Stimulated activated CD4-positive, alpha-beta T cell treated with anti-CD3 and anti-CD28 coated beads, Interleukin-4, amount 100 ng/mL, for 4 hours (primary cell): ENCODE results near the gene KCNMA1.

Experiments
- DNase-seq, 2 experiments: peaks; one replicate each; pipeline ENCODE4 v3.0.0-alpha.2; 2020

KCNMA1 gene

DNA sequence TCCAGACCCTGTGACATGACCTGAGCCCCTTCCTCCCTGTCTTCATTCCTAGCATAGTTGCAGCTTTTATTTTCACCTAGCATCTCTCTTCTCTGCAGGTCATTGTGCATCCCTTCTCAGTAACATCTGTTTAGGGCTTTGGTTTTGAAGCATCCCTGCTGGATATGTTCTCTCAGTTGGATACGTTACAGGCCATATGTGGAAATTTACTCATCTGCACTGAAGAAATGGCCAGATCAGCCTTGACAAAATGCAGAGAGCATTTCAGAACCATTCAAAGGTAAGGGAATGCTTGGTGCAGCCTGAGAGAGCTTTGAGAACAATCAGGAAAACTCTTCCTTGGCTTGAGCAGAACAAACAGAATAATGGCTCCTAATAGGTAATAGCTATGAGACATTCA is 647.0 kb downstream of the KCNMA1 start:
- DNase-seq, result no peak

DNA sequence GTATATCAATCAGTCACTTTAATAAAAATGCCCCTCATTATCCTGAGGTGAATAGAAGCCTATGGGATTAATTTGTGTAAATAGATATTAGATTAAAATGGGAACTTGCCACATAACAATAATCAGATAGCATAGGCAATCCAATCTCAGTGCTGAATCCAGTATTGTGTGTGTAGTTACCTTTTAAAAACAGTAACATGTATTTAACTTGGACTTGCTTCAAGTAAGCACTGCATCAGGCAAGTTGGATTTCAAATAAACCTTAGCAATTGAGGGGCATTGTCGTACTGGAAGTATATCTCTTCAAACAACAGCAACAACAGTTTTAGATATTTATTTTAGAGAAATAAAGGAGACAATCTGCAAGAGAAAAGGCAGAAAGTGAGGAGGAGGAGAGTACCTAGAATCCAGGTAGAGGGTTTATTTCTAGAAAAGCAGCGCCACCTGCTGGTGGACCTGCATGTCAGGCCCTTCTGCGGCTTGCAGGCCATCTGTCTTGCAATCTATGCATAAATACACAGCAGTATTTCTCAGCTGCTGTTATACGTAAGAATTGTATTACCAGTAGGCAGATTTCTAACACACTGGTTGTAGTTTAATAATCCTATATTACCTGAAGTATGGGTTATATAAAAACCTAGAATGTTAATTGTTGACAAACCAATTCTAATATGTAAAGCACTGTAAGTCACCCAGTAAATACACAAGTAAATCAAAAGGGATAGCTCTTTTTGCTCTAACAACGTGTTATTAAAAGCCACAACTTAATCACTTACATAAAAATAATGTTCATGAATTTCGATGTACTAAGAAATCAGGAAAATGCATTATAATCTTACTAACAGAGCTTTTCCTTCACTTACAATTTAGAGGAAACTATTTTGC is 652.8 kb downstream of the KCNMA1 start:
- peak; percentile 21 to 53 for DNase-seq

DNA sequence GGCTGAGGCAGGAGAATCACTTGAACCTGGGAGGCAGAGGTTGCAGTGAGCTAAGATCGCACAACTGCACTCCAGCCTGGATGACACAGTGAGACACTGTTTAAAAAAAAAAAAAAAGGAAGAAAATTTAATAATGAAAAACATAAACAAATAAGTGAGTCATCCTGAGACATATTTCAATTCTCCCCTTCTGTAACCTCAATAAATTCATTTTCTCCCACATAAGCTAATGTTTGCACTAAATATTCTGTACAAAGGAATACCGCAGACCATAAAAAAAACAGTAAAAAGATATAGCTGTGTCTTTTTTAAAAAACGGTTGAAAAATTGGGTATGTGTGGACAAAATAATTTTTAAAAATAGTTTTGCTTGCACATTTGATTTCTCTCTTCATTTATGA is 654.0 kb downstream of the KCNMA1 start:
- no peak for DNase-seq

DNA sequence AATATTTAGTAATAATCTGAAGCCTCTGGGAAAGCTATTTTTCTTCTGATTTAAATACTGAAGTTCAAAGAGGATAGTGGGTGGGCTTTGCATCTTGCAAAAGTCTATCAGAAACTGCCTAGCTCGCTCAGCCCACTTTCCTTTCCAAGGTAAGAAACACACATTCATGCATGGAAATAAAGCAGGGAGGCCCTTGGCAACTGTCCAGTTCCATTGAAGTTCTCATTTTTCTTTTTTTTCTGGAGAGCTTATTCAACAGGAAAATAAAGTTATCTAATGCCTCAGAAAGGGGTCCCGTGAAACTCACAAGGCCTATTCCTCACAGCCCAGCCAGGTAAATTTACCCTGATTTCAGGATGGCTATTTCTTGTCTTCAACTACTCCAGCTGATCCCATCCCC is 654.9 kb downstream of the KCNMA1 start:
- DNase-seq, result no peak

DNA sequence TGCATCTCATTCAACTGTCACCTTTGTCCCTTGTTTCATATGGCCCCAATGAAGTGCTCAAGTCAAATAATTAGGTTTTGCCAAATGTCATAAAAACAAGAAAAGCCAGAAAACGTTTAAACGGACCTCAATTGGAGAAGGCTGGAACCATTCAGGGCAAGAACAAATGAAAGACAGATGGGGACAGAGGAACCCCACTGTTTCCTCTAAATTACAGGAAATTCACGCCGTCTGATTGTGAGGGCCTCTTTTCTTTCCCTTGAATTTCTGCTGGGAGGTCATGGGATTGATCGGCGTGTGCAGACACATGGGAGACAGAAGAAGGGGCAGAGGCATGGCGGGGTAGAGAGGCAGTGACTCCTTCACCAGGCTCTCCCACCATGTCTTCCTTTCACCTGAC is 656.4 kb downstream of the KCNMA1 start:
- no peak for DNase-seq

DNA sequence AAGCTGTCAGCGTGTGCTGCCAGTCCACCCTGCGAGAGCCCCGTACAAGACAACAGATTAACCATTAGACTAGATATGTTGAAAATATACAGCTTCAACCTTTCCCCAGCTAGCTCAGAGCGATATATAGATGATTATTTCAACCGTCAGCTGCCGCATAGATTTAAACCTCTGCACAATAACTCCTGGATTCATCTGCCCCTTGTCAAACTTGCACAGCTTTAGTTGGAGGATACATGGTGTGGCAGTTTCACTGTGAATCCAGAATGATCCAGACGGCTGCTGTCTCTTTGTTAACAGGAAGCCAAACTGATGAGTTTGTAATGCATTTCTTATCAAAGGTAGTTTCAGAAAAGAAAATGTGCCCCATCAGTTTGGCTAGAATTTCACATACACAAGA is 659.7 kb downstream of the KCNMA1 start:
- no peak for DNase-seq

DNA sequence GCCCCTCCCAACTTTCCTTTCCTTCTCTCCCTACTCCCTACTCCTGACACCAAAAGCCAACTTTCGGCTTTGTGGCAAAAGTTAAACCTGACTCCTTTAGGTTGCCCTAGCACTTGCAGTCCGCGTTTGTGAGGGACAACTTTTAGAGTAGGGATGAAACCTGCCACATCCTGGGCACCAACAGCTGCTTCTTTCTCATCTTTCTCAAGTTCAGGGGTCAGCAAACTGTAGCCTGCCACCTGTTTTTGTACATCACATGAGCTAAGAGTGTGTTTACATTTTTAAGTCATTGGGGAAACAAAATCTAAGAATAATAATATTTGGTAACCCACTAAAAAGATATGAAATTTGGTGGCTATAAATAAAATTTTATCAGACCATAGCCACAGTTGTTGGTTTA is 660.6 kb downstream of the KCNMA1 start:
- DNase-seq, result no peak

DNA sequence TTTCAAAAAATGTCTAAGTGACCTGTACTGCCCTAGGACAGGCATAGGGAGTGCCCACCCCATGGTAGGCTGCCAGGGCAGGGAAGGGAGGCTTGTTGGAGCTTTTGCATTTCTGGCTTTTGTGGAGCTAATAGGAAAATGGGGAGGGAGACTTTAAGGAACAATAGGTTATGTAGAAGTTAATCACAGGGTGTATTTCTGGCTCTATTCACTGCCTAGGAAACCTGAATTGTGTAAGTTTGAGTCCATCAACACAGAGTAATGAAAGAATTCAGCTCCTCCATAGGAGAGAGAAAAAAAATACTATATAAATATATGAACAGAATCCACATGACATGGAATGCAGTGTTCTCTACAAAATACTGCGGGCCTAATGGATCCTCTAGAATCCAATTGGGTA is 661.5 kb downstream of the KCNMA1 start:
- DNase-seq, result no peak

DNA sequence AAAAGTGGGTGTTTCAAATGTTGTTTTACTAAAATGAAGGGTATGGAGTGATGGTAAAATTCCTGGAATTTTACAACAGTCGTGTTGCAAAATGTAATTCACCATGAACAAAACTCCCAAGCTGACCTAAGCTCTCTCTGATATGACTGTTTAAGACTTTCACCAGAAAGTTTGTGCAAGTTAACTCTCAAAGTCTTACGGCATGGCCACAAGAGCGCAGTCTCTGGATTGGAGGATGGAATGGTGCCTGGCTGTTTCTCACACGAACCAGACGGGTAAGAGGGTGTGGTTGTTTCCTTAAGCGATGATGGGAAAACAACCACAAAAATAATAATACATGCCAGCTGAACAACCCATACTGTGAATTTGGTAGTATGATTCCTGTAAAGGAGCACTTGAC is 662.5 kb downstream of the KCNMA1 start:
- DNase-seq, result no peak

DNA sequence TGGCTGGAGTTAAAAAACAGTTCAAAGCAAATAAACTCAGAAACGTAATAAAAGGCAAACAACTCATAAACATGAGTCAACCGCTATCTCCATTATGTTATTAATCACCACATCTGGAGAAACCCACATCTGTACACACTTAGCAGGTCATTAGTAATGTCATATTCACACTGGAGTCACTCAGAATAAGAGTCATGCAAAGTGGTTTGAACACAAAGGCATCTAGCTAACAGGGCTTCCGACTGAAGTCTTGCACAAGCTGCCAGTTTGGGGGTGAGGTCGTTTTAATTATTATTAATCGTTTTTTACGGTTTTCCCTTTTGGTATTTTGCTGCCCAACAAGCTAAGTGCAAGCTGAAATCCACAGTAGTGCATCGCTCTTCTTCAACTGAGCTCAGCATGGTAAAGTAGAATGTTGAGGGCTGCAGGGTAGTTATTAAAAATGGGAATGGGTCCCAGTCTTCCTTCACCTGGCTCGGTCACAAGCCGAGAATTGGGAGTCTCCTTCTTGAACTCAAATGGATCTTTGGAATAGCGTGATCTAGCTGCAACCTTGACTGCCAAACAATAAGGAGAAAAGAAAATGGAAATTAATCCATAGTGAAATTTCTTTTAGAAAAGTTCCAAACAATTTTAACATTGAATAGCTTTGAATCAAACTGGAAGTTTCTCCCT is 663.5 kb downstream of the KCNMA1 start:
- no peak for DNase-seq

DNA sequence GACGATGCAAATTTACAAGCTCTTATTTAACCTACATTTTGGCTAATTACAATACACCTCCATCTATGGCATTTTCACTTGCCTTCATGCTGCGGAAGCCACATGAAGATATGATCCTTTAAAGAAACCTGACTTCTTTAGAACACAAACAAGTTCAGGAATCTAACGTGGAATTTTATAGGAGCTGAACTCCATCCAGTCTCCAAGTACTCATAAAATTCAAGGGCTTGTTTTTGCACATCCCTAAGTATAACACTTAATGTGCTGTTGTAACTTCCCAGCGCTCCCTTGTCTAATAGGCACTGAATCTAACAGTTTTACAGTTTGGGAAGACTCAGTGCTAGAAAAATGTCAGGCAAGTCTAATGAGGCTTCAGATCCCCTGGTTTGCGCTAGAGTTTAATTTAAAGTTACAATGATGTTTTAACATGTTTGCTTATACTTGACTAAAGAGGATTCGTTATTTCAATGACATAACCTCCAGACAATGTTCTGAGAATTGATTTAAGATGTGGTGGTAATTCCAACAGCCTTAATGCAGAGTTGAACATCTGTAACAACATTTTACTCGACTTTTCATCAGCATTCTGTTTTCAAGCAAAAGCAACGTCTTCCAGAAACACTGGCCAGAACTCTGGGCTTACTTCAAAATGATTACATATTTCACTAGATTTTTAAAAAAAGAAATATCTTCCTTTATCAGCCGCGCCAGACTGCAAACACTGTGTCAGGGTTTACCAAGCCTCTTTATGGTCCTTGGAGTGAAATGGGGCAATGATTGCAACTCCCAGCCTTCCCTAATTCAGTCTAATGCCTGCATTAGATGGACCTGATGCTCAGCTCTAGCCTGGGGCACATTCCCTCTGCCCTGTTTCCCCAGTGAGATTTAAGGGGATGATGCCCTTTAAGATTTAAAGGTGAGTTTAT is 664.3 kb downstream of the KCNMA1 start:
- no peak for DNase-seq

DNA sequence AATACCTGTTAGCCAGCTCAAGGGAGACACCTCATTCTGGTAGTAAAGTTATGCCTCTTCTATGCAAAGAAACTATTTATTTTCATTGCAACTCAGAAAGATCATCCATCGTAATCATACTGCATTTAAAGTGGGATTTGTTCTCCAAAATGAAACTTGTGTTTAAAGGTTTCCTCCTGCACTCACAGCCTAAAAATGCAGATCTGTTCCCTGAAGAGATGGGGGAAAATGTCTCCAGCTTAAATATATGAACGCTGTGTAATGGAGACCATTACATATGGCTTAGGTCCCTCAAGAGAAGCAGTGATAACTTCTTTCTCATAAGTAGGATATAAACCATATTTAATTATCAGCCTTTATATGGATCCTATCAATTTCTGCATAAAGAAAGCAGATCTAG is 665.1 kb downstream of the KCNMA1 start:
- DNase-seq, result no peak

DNA sequence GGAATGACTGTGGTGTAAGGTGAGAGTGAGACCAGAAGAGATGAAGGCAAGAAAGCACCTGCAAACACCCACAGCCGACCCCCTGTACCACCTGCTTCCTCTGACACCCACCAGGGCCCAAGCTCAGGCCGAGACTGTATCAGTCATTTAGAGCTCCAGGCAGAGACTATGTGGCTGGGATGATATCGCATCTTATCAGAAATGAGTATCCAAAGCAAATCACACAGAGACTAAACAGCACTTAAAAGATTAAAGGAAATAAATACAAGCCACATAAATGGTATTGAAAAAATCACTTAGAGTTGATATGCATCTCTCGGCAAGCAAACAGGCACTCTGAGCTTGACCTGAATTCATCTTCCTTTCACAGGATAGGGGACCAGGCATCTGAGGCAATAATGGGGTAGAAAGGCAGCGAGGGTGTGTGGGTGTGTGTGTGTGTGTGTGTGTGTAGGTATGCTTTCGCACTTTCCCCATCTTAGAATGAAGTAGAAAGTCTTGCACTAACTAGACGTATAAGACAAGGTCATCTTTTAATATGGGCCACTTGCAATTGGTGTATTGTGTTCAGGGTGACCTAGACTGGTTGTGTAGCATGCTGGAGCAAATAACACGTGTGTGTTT is 665.9 kb downstream of the KCNMA1 start:
- DNase-seq, result no peak

DNA sequence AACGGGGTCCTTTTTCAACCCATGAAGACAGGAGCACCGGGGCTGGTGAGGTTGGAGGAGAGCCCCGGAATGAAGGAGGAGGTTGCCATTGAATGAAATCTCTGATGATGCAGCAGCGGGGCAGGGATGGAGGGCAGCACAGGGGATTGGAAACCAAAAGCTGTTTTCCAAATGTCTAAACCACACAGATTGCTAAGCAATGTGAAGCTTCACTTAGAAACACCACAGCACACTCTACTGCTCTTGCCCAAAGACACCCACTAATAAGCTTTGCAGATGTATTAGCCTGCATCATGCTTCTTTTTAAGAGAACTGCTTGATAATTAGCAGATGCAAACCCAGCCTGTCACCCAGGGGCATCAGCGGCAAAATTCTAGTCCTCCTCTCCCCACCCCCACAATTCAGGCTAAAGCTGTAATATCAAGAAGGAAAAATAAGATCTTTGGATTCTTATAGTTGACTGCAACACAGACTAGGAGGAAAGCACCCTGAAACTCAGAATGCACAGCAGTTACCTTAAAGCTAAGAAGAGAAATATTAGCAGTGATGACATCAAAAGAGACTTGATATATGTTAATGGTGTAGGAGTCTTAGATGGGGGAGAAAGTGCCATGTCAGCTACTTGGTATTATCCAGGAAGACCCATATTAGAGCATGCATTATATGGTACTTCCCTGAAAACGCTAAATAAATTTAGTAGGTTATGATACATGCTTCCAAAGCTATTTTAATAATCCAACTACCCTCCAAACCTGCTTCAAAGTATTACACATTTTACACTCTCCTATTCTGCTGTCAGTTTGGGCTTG is 666.7 kb downstream of the KCNMA1 start:
- DNase-seq, result no peak

DNA sequence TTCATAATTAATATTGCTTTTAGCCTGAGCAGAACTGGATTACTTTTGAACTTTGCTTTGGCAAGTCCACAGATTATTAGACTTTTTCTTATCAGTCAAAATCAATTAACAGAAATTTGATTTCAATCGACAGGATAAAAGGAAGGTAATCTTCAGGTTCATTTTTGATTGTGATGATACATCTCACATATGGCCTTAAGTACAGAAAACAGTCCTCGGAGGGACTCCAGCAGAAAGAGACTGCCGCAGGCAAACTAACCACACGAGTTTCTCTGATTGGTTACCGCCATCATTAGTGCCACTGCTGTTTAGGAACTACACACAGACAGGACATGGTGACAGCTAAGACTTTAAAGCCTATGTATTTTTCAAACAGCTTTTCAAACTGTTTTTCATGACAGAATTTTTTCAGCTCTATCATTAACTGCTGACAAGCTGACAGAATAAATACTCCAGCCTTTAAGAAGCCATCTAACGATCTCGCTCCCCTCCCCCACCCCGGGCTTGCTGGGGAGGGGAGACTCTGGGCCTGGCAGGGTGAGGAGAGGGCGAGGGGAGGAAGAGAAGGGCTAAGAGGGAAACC is 668.2 kb downstream of the KCNMA1 start:
- no peak for DNase-seq

DNA sequence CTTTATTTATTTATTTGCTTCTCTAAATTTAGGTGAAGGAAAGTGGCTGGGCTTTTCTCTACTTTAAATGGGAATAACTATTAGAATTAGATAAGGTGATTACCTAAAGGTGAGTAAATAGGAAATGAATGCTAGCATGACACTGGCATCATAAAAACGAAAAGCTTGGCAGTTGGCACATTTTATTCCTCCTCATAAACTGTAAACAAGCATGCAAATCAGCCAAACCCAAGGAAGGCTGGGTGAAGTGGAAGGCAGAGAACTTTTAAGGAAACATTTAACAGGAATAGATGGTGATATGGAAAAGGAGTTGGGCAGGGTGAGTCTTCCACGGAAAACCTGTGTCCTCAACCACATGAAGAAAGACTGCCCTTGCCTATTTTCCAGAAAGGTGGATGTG is 669.1 kb downstream of the KCNMA1 start:
- no peak for DNase-seq

DNA sequence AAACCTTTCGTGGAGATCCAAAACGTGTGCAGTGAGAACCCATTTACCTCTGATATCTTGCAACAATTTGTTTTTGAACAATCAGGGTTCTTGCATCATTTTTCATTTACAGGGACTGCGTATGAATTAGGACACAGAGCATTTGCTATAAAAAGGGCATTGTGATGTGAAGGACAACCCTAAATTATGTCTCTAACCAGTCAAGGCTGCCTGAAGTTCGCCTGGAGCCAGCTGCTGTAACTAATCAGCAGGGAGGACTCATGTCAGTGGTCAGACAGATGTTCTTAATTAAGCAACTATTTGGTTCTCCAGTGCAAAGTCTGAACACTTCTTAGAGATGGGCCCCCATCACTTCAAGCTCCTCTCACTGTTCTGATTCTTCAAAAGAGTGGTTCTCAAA is 674.8 kb downstream of the KCNMA1 start:
- DNase-seq, result no peak

DNA sequence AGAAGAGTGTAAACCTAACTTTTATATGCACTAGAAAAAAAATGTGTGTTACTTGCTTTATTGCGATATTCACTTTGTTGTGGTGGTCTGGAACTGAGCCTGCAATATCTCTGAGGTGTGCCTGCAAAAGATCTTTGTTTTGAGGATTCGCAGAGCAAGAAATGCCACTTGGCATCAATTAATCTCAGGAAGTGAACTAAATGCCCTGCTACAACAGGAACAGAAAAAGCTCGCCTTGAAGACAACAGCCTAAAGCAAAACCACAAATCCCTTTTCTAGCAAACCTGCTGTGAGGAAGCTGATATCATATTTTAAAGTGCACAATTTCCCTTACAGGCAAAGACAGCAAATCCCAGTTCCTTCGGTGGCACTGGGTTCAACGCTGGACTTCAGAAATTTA is 675.8 kb downstream of the KCNMA1 start:
- DNase-seq, result no peak

DNA sequence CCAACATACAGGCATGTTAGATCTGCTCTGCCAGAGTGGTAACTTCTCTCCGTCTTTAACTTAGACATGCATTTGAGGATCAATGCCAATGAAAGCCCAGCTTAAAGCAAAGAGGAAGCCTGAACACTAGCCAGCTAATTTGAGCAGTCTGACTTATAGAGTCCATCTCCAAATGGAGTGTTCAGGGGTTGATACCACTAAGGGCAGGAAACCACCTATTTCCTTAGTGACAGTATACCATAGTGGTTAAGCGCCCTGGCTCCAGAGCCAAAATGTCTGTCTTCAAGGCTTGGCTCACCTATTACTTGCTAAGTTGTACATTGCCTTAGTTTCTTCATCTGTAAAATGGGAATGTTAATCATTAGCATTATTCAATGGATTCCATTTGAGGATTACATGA is 678.5 kb downstream of the KCNMA1 start:
- DNase-seq, result no peak

DNA sequence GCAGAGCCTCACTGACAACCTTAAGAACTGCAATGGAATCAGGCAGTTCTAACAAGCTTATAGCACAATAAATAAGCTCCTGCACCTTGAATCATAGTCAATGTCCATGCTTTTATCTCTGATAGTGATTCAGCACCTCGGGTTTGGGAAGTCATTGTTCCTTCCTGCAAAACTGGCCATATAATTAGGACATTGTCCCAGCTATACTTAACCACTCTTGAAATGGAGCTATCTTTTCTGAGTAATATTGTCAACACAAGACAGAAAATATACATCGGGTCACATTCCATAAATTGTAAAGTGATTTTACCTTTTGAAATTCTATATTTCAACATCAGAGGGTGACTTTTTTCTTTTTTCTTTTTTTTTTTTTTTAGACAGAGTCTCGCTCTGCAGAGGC is 682.8 kb downstream of the KCNMA1 start:
- DNase-seq, result no peak

DNA sequence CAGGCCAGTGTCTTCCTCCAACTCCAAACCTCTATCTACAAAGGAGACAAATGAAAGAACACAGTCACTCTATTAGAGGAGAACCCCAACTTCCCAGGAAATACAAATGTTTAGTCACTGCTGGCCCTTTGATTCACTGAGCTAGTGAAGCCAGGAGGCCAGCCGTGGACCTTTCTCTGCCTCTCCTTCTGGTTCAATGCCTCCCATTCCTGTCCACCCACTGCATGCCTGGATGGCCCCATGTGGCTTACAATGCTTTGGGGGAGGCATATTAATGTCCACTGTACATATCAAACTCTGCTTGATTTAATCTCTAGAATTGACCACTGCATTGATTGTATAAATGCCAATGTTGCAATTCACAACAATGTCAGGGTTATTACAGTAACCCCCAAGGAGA is 687.3 kb downstream of the KCNMA1 start:
- no peak for DNase-seq

DNA sequence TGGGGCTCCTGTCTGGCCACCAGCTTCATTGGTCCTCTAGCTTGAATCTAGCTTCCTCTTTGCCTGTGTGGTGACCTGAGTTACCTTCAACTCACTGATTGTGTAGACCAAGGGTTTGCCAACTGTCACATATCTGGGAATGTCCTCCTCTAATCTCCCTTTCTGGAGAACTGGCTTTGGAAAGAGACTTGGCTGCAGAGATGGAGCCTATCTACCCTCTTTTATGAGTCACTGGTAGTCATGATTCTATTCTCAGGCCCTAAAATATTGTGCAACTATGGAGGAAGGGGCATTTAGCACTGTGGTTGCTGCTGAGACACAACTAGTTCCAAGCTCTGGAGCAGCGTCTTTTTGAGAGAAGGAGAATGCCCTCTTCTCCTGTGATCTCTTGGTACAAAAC is 691.3 kb downstream of the KCNMA1 start:
- DNase-seq, result no peak
